ENCODE data around the gene KLHL26. TPM values are rescaled to one million over a fixed set of nuclear protein-coding genes. Genes with fewer than 3 reads are reported as not detected.

Gene KLHL26
- polyA plus RNA-seq, 1 donor (not counting 4 experiments of a cell fraction or from before 2014, with no cell fraction given): 0.68 TPM

- FAIRE-seq (no peak), DNase-seq (ENCODE audit: low read depth, low spot score) (no peak)
- H3K9ac ChIP-seq (ENCODE audit: control insufficient read depth, extremely low read depth, insufficient read depth, low read length): no peak overlapping the region
- no peaks in the 10 kb centered on the region for H3K27me3 ChIP-seq (ENCODE audit: control insufficient read depth, extremely low read depth, insufficient read depth, low read length)
- H2AFZ ChIP-seq (ENCODE audit: control insufficient read depth, low read length): no peak overlapping the region
- peaks cover 6% of the 10 kb centered on the region for H4K20me1 ChIP-seq (ENCODE audit: control insufficient read depth, extremely low read depth, insufficient read depth, low read length)
- H3K9me3 ChIP-seq (ENCODE audit: control insufficient read depth, low read depth, low read length): no peaks in the 10 kb centered on the region
- no peak overlapping the region for H3K4me2 ChIP-seq (ENCODE audit: control insufficient read depth, extremely low read depth, insufficient read depth, low read depth, low read length)
- TF ChIP-seq CTCF (optimal IDR thresholded peaks at IDR 0.05 in 1 of 3, IDR thresholded peaks at IDR 0.05 in 1 of 3, conservative IDR thresholded peaks at IDR 0.05 in 1 of 3; ENCODE audit: extremely low read depth in 1 of 3, insufficient read depth in 2 of 3, low read length in 3 of 3): no peak
- no peak for TF ChIP-seq EZH2 (IDR thresholded peaks at IDR 0.05; ENCODE audit: low read length)
- no peak overlapping the region for H3K27ac ChIP-seq (ENCODE audit: control insufficient read depth, insufficient read depth, low read length)
- dilution Hi-C loops (cut with MboI; ENCODE audit: extremely low pct_ligation_motif_present, low sequenced_read_pairs): no loop called here
- H3K9me1 ChIP-seq (ENCODE audit: control insufficient read depth, extremely low read depth, insufficient read depth, low read length): no peaks in the 10 kb centered on the region
- H3K79me2 ChIP-seq (ENCODE audit: control insufficient read depth, insufficient read depth, low read length): no peaks in the 10 kb centered on the region
- H3K4me3 ChIP-seq (ENCODE audit: control insufficient read depth in 2 of 3, extremely low read depth in 1 of 3, insufficient read depth in 2 of 3, low read depth in 1 of 3, low read length in 3 of 3): no peak overlapping the region
- no peaks in the 10 kb centered on the region for H3K4me1 ChIP-seq (ENCODE audit: control insufficient read depth, extremely low read depth, insufficient read depth, low read length)
- H3K36me3 ChIP-seq (ENCODE audit: control insufficient read depth in 2 of 2, extremely low read depth in 1 of 2, insufficient read depth in 2 of 2, low read length in 2 of 2): no peaks in the 10 kb centered on the region
Measured at GRCh38 chr19:18712981-18713380, 76.2 kb downstream of the KLHL26 start.

GRCh38 chr19:18713550-18714117 lies 76.8 kb downstream of the KLHL26 start:
- FAIRE-seq (no peak), DNase-seq (ENCODE audit: low read depth, low spot score) (no peak)
- H3K4me1 ChIP-seq (ENCODE audit: control insufficient read depth, extremely low read depth, insufficient read depth, low read length): no peaks in the 10 kb centered on the region
- H4K20me1 ChIP-seq (ENCODE audit: control insufficient read depth, extremely low read depth, insufficient read depth, low read length): peaks cover 6% of the 10 kb centered on the region
- H3K4me3 ChIP-seq (ENCODE audit: control insufficient read depth in 2 of 3, extremely low read depth in 1 of 3, insufficient read depth in 2 of 3, low read depth in 1 of 3, low read length in 3 of 3): no peak overlapping the region
- no peaks in the 10 kb centered on the region for H3K9me1 ChIP-seq (ENCODE audit: control insufficient read depth, extremely low read depth, insufficient read depth, low read length)
- H3K27me3 ChIP-seq (ENCODE audit: control insufficient read depth, extremely low read depth, insufficient read depth, low read length): no peaks in the 10 kb centered on the region
- dilution Hi-C loops (cut with MboI; ENCODE audit: extremely low pct_ligation_motif_present, low sequenced_read_pairs): no loop called here
- H2AFZ ChIP-seq (ENCODE audit: control insufficient read depth, low read length): no peak overlapping the region
- no peaks in the 10 kb centered on the region for H3K9me3 ChIP-seq (ENCODE audit: control insufficient read depth, low read depth, low read length)
- H3K9ac ChIP-seq (ENCODE audit: control insufficient read depth, extremely low read depth, insufficient read depth, low read length): no peak overlapping the region
- H3K36me3 ChIP-seq (ENCODE audit: control insufficient read depth in 2 of 2, extremely low read depth in 1 of 2, insufficient read depth in 2 of 2, low read length in 2 of 2): no peaks in the 10 kb centered on the region
- H3K27ac ChIP-seq (ENCODE audit: control insufficient read depth, insufficient read depth, low read length): no peak overlapping the region
- H3K4me2 ChIP-seq (ENCODE audit: control insufficient read depth, extremely low read depth, insufficient read depth, low read depth, low read length): no peak overlapping the region
- TF ChIP-seq EZH2 (IDR thresholded peaks at IDR 0.05; ENCODE audit: low read length) (no peak), CTCF (optimal IDR thresholded peaks at IDR 0.05 in 1 of 3, IDR thresholded peaks at IDR 0.05 in 1 of 3, conservative IDR thresholded peaks at IDR 0.05 in 1 of 3; ENCODE audit: extremely low read depth in 1 of 3, insufficient read depth in 2 of 3, low read length in 3 of 3) (no peak)
- H3K79me2 ChIP-seq (ENCODE audit: control insufficient read depth, insufficient read depth, low read length): no peaks in the 10 kb centered on the region
